ENCODE measurements around the gene GAREM1. TPM values are rescaled to one million over a fixed set of nuclear protein-coding genes. Genes with fewer than 3 reads are reported as not detected.

Gene GAREM1
- total and polyA plus RNA-seq, 2 donors from 2014 or later = 7.0 to 47.0 TPM

DNA sequence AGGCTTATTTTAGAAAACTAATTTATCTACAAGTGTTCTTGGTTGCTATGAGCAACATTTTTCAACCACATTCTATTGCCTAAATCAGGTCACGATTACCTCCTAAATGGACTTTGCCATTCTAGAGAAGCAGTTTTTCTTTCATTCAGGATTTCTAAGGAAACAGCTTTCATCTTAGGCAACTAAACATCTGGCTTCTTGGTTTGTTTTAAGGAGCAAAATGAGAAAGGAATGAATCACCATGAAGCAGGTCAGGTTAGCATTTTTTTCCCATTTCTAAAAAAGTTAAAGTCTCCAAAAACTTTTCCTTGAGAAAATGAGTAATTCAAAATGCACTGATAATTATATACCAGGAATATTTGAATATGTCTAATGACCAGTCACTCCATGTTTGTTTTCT is 114.8 kb downstream of the GAREM1 start:
- peaks cover 2 to 9% (median 8%) of the 10 kb centered on the region in 3 donors for H3K4me1 ChIP-seq (ENCODE audit: control insufficient read depth in 2 of 3, insufficient read depth in 2 of 3, low read depth in 1 of 3, low read length in 3 of 3)
- no peak for FAIRE-seq
- H3K9me3 ChIP-seq (ENCODE audit: control insufficient read depth in 2 of 3, insufficient read depth in 1 of 3, low read length in 3 of 3) = no peaks in the 10 kb centered on the region

DNA sequence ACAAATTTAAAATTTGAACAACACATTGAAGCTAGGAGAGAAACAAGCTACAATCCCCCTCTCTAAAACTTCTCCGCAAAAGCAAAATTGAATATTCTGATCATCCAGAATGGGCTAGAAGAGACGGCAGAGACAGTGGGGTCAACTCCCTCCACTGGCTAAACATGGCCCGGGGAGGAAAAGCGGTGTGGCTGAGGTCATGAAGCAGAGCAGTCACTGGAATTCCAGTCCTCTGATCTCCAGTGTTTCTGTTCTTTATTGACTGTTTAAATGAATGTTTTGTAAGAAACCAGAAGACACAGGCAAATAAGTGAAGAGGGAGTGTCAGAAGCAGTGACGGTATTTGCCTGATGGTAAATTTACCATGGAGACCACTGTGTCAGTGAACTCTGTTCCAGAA is 116.2 kb downstream of the GAREM1 start:
- H3K9ac ChIP-seq (ENCODE audit: low read length in 3 of 3) = no peak overlapping the region
- FAIRE-seq = no peak
- intact Hi-C loops (cut with DNase I) = no loop called here
- H3K27me3 ChIP-seq (ENCODE audit: control insufficient read depth, insufficient read depth, low read length) = no peaks in the 10 kb centered on the region
- H3K4me1 ChIP-seq (ENCODE audit: control insufficient read depth in 2 of 3, insufficient read depth in 2 of 3, low read depth in 1 of 3, low read length in 3 of 3) = peaks cover 4 to 19% (median 15%) of the 10 kb centered on the region in 3 donors
- TF ChIP-seq, protein P1, sequence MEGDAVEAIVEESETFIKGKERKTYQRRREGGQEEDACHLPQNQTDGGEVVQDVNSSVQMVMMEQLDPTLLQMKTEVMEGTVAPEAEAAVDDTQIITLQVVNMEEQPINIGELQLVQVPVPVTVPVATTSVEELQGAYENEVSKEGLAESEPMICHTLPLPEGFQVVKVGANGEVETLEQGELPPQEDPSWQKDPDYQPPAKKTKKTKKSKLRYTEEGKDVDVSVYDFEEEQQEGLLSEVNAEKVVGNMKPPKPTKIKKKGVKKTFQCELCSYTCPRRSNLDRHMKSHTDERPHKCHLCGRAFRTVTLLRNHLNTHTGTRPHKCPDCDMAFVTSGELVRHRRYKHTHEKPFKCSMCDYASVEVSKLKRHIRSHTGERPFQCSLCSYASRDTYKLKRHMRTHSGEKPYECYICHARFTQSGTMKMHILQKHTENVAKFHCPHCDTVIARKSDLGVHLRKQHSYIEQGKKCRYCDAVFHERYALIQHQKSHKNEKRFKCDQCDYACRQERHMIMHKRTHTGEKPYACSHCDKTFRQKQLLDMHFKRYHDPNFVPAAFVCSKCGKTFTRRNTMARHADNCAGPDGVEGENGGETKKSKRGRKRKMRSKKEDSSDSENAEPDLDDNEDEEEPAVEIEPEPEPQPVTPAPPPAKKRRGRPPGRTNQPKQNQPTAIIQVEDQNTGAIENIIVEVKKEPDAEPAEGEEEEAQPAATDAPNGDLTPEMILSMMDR (IDR thresholded peaks at IDR 0.05; ENCODE audit: borderline replicate concordance, extremely low read depth, insufficient read depth) = no peak
- no peaks in the 10 kb centered on the region for H3K9me3 ChIP-seq (ENCODE audit: control insufficient read depth in 2 of 3, insufficient read depth in 1 of 3, low read length in 3 of 3)
- H3K27ac ChIP-seq (ENCODE audit: low read depth in 2 of 2, low read length in 2 of 2) = no peak overlapping the region
- H3K36me3 ChIP-seq (ENCODE audit: control insufficient read depth in 2 of 3, insufficient read depth in 3 of 3, low read length in 3 of 3) = no peaks in the 10 kb centered on the region
- H3K4me3 ChIP-seq (ENCODE audit: low read length in 3 of 3) = no peak overlapping the region
- no peak for DNase-seq

More for the DNA sequence above, 114.8 kb downstream of the GAREM1 start:
- DNase-seq = peak in 1 of 5 donors; percentile 25
- no peak overlapping the region for H3K27ac ChIP-seq (ENCODE audit: low read depth in 2 of 2, low read length in 2 of 2)
- no peaks in the 10 kb centered on the region for H3K36me3 ChIP-seq (ENCODE audit: control insufficient read depth in 2 of 3, insufficient read depth in 3 of 3, low read length in 3 of 3)
- no peaks in the 10 kb centered on the region for H3K27me3 ChIP-seq (ENCODE audit: control insufficient read depth, insufficient read depth, low read length)
- H3K4me3 ChIP-seq (ENCODE audit: low read length in 3 of 3) = no peak overlapping the region
- intact Hi-C loops (cut with DNase I) = no loop called here
- TF ChIP-seq, protein P1 (IDR thresholded peaks at IDR 0.05; ENCODE audit: borderline replicate concordance, extremely low read depth, insufficient read depth) = no peak
- no peak overlapping the region for H3K9ac ChIP-seq (ENCODE audit: low read length in 3 of 3)

DNA sequence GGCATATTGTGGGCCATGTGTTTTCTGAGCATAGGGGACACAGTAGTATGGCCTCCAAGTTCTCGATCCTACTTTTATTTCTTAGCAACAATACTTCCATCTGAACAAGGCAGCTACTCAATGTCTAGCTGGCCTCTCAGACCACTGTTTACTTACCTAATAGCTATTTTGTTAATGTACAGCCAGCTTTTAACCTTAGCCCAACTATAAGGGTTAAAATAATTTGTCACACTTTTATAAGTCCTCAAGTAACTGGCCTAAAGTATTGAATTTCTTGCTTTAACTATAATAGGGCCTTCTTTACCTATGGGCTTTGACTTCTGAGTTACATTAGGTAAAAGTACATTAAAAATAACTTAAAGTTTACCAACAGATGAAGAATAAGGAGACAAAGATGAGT is 117.4 kb downstream of the GAREM1 start:
- Histone ChIP-seq H3K27ac (ENCODE audit: low read depth in 2 of 2, low read length in 2 of 2) (no peak overlapping the region), H3K36me3 (ENCODE audit: control insufficient read depth in 2 of 3, insufficient read depth in 3 of 3, low read length in 3 of 3) (no peaks in the 10 kb centered on the region), H3K4me3 (ENCODE audit: low read length in 3 of 3) (no peak overlapping the region), H3K4me1 (ENCODE audit: control insufficient read depth in 2 of 3, insufficient read depth in 2 of 3, low read depth in 1 of 3, low read length in 3 of 3) (peaks cover 4 to 22% (median 18%) of the 10 kb centered on the region in 3 donors), H3K9ac (ENCODE audit: low read length in 3 of 3) (no peak overlapping the region), H3K27me3 (ENCODE audit: control insufficient read depth, insufficient read depth, low read length) (no peaks in the 10 kb centered on the region), H3K9me3 (ENCODE audit: control insufficient read depth in 2 of 3, insufficient read depth in 1 of 3, low read length in 3 of 3) (no peaks in the 10 kb centered on the region)
- TF ChIP-seq, protein P1 (IDR thresholded peaks at IDR 0.05; ENCODE audit: borderline replicate concordance, extremely low read depth, insufficient read depth) = no peak
- FAIRE-seq = no peak
- DNase-seq = no peak
- intact Hi-C loops (cut with DNase I) = no loop called here

DNA sequence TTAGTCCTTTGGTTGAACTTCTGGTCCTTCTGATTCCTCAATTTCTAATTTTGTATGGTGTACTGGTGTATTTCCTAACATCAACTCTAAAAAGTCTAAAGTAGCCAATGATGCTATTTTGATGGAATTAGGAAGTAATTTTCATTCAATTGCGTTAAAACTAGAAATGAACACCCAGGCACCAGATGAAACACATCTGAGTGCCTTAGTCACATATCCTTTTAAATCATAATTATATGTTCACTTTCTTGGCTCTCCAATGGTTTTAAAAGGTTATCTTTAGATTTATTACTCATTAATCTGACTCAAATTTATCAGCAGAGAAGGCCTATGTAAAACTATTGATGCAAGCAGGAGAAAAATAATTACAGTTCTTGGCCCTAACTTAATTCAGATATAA is 119.7 kb downstream of the GAREM1 start:
- TF ChIP-seq, protein P1 (IDR thresholded peaks at IDR 0.05; ENCODE audit: borderline replicate concordance, extremely low read depth, insufficient read depth) = no peak
- Histone ChIP-seq H3K9me3 (ENCODE audit: control insufficient read depth in 2 of 3, insufficient read depth in 1 of 3, low read length in 3 of 3) (no peaks in the 10 kb centered on the region), H3K4me1 (ENCODE audit: control insufficient read depth in 2 of 3, insufficient read depth in 2 of 3, low read depth in 1 of 3, low read length in 3 of 3) (peaks cover 4 to 22% (median 22%) of the 10 kb centered on the region in 3 donors), H3K4me3 (ENCODE audit: low read length in 3 of 3) (no peak overlapping the region), H3K27me3 (ENCODE audit: control insufficient read depth, insufficient read depth, low read length) (no peaks in the 10 kb centered on the region), H3K36me3 (ENCODE audit: control insufficient read depth in 2 of 3, insufficient read depth in 3 of 3, low read length in 3 of 3) (no peaks in the 10 kb centered on the region), H3K9ac (ENCODE audit: low read length in 3 of 3) (no peak overlapping the region), H3K27ac (ENCODE audit: low read depth in 2 of 2, low read length in 2 of 2) (peak overlapping the region in 1 of 2 donors; percentile 71)
- FAIRE-seq = peak; percentile 46
- DNase-seq = peak in 2 of 5 donors; percentile 40 to 75
- intact Hi-C loops (cut with DNase I) = no loop called here

Measured in kidney (tissue), 14 donors.